SK-N-MC (cell line): ENCODE data around the gene DOK1.

Experiments
- DNase-seq: peaks from one replicate; pipeline ENCODE4 v3.0.0-alpha.2; 2011; ENCODE audit warnings: low read depth, low spot score
- H3K27ac ChIP-seq: fragments of 200-600 bp; sonication (generic); 2 replicates; pipeline ENCODE4 v1.5.1; 2016; ENCODE audit warnings: mixed run types
- H3K36me3 ChIP-seq: fragments of 200-600 bp; sonication (generic); 2 replicates; pipeline ENCODE4 v1.6.1; 2017; ENCODE audit warnings: antibody characterized with exemption, low read length, mixed read lengths; ENCODE audit not compliant: insufficient read depth
- H3K4me3 ChIP-seq: fragments of 200-600 bp; sonication (generic); 2 replicates; pipeline ENCODE4 v1.5.1; 2016
- H3K9ac ChIP-seq: fragments of 200-600 bp; sonication (generic); 2 replicates; pipeline ENCODE4 v1.8.0; 2017; ENCODE audit warnings: mixed run types, mixed read lengths; ENCODE audit not compliant: insufficient read length
- H3K9me3 ChIP-seq: fragments of 200-600 bp; sonication (generic); 2 replicates; pipeline ENCODE4 v1.6.1; 2017; ENCODE audit warnings: low read depth, mild to moderate bottlenecking, antibody characterized with exemption, low read length, moderate library complexity, mixed read lengths
- EZH2 ChIP-seq: fragments of 200-600 bp; sonication (generic); IDR thresholded peaks from one replicate; pipeline ENCODE4 v1.6.1; 2017; ENCODE audit warnings: antibody characterized with exemption
- FOXP2 ChIP-seq: optimal IDR thresholded peaks from 2 replicates; pipeline ENCODE3; 2011; ENCODE audit warnings: mild to moderate bottlenecking, moderate library complexity; ENCODE audit not compliant: insufficient read depth; ENCODE audit errors: extremely low read length, control extremely low read depth
- POLR2AphosphoS5 ChIP-seq: IDR thresholded peaks from 2 replicates; pipeline ENCODE4 v1.6.1; 2012; ENCODE audit warnings: mild to moderate bottlenecking, low read depth, low read length, borderline replicate concordance

Gene DOK1

GRCh38 chr2:74578408-74578807 lies 23.9 kb downstream of the DOK1 start:
- Histone ChIP-seq H3K27ac (no peak overlapping the region), H3K9me3 (no peaks in the 10 kb centered on the region), H3K9ac (no peak overlapping the region), H3K4me3 (no peak overlapping the region), H3K36me3 (no peaks in the 10 kb centered on the region)
- no peak for TF ChIP-seq POLR2AphosphoS5
- no peak for TF ChIP-seq FOXP2
- TF ChIP-seq EZH2, result no peak
- no peak for DNase-seq

DNA sequence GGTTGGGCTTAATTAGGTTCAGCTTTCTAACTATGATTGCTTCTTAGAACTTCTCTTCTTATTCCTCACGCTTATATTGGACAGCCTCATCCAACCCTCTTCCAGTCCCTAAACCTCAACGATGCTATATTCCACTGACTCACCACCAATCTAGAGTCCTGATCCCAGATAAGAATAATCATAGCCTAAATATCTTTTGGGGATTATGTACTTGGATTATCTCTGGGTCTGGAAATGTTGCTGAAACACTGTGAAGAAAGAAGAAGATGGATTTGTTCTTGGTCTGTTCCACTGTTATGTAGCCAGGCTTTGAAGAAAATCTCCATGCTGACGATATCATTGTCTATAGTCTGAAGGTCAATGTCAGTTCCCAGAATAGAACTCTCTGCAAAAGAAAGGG lies 26.9 kb downstream of the DOK1 start:
- Histone ChIP-seq H3K9ac (no peak overlapping the region), H3K4me3 (no peak overlapping the region), H3K27ac (no peak overlapping the region), H3K36me3 (no peaks in the 10 kb centered on the region), H3K9me3 (no peaks in the 10 kb centered on the region)
- TF ChIP-seq FOXP2, result no peak
- no peak for TF ChIP-seq POLR2AphosphoS5
- TF ChIP-seq EZH2, result no peak
- DNase-seq, result no peak

- TF ChIP-seq FOXP2, result no peak
- TF ChIP-seq POLR2AphosphoS5, result no peak
- no peak for TF ChIP-seq EZH2
- Histone ChIP-seq H3K27ac (no peak overlapping the region), H3K36me3 (no peaks in the 10 kb centered on the region), H3K4me3 (no peak overlapping the region), H3K9me3 (no peaks in the 10 kb centered on the region), H3K9ac (no peak overlapping the region)
- DNase-seq, result no peak
Observed at GRCh38 chr2:74582184-74582583, 27.7 kb downstream of the DOK1 start.

DNA sequence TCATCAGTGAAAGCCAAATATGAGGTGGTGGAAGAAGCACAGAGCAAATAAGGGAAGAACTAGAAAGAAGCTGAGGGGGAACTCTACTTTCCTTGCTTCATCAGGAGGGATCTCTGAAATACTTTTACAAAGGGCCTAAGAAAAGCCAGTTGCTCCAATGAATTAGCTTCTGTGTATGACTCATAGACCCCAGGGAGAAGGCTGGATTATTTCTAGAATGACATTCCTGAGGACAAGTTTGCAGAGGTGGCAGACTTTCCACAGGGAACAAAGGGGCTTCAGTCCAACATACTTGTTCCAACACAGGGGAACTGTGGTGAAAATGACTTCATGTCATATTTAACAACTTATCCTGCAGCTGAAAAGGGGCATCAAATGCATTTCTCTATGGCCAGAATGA lies 29.0 kb downstream of the DOK1 start:
- Histone ChIP-seq H3K36me3 (no peaks in the 10 kb centered on the region), H3K9ac (no peak overlapping the region), H3K9me3 (no peaks in the 10 kb centered on the region), H3K4me3 (no peak overlapping the region), H3K27ac (peak overlapping the region; percentile 12; the same call in 1 of the 2 replicates)
- no peak for TF ChIP-seq EZH2
- TF ChIP-seq POLR2AphosphoS5, result no peak
- no peak for TF ChIP-seq FOXP2
- DNase-seq, result no peak

GRCh38 chr2:74584088-74584645 lies 29.6 kb downstream of the DOK1 start:
- TF ChIP-seq POLR2AphosphoS5 (no peak), FOXP2 (no peak), EZH2 (no peak)
- H3K9me3 ChIP-seq, result no peaks in the 10 kb centered on the region
- no peak for DNase-seq
- peak overlapping the region; percentile 12; the same call in 1 of the 2 replicates for H3K27ac ChIP-seq
- H3K36me3 ChIP-seq, result no peaks in the 10 kb centered on the region
- no peak overlapping the region for H3K4me3 ChIP-seq
- no peak overlapping the region for H3K9ac ChIP-seq

DNA sequence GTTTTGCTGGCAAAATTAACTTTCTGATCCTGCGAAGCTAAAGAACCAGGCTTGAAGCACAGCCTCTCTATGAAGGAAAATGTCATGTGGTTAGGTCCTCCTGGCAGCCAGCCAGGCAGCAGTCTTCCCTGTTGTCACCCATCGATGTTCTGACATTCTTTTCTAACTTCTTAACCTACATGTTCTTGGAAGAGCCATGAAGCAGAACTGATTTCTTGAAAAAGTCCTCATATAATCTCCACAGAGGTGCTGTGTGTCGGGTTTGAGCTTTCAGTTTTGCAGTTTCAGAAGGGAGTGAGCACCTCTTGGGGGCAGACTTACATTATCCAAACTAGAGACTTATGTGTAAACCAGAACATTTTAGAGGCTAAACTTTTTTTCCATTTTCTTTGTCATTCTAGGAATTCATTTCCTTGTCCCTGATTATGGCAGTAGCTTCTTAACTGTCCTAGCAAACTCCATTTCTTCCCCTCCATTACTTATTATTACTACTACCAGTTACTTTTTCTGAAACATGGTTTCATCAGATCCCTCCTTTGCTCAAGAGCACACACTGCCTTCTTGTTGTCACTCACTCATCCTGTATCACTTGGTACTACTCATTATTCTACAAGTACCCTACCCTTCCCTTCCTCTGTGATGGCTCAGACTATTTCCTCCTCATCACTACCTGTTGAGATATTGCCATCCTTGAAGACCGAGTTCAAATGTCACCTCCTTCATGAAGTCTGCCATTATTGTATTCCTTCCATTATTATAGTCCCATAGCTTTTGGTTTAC lies 31.1 kb downstream of the DOK1 start:
- Histone ChIP-seq H3K9ac (no peak overlapping the region), H3K9me3 (no peaks in the 10 kb centered on the region), H3K36me3 (no peaks in the 10 kb centered on the region), H3K4me3 (no peak overlapping the region), H3K27ac (no peak overlapping the region)
- no peak for TF ChIP-seq POLR2AphosphoS5
- TF ChIP-seq FOXP2, result no peak
- no peak for TF ChIP-seq EZH2
- no peak for DNase-seq

DNA sequence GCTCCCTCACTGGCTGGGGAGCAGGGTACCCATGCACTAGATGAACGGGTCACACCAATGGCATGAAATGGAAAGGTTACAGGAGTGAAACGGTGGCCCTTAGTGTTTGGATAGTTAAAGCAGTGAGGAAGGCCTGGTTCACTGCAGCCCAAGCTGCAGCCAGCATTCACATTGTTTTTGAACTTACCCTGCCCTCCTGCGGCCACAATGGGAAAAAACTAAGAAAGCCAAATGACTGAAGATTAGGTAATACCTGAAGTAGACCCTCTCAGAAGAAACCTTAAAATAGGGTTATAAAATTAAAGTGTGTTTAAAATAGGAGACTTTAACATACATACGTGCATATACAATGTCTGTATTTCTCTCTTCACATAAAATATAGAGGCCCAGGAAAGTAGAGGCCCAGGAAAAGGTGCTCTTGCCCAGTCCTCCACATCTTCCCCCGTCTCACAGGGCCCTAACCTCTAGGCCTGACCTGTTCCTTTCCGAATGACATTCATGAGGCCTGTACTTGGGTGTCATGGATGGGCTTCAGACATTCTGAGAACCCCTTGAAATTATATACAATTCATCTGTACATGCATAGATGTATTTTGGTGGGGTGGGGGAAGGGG lies 33.3 kb downstream of the DOK1 start:
- H3K9ac ChIP-seq, result no peak overlapping the region
- TF ChIP-seq FOXP2 (no peak), POLR2AphosphoS5 (no peak), EZH2 (no peak)
- DNase-seq, result no peak

GRCh38 chr2:74588664-74589063 lies 34.1 kb downstream of the DOK1 start:
- DNase-seq, result no peak
- no peaks in the 10 kb centered on the region for H3K9me3 ChIP-seq
- no peak overlapping the region for H3K27ac ChIP-seq
- no peak for TF ChIP-seq FOXP2
- no peak for TF ChIP-seq POLR2AphosphoS5
- TF ChIP-seq EZH2, result no peak
- H3K4me3 ChIP-seq, result no peak overlapping the region
- no peaks in the 10 kb centered on the region for H3K36me3 ChIP-seq
- H3K9ac ChIP-seq, result no peak overlapping the region

More for the DNA sequence above, 33.3 kb downstream of the DOK1 start:
- no peak overlapping the region for H3K27ac ChIP-seq
- H3K4me3 ChIP-seq, result no peak overlapping the region
- no peaks in the 10 kb centered on the region for H3K9me3 ChIP-seq
- no peaks in the 10 kb centered on the region for H3K36me3 ChIP-seq
